D721Med (cell line): ENCODE data around the gene ELOVL1.

Source experiments
- DNase-seq: peaks from one replicate; pipeline ENCODE4 v3.0.0; 2011; ENCODE audit warnings: low spot score; ENCODE audit not compliant: insufficient read length
- FAIRE-seq: peaks from 2 replicates; lab custom pipeline; 2011; peaks lifted over from hg19 to GRCh38; lab: Jason Lieb, UNC
- CTCF ChIP-seq: IDR thresholded peaks from 2 replicates; pipeline ENCODE4 v1.5.1; 2012; ENCODE audit warnings: mild to moderate bottlenecking, control low read depth; ENCODE audit not compliant: insufficient read depth; ENCODE audit errors: missing control alignments

ELOVL1 gene

DNA sequence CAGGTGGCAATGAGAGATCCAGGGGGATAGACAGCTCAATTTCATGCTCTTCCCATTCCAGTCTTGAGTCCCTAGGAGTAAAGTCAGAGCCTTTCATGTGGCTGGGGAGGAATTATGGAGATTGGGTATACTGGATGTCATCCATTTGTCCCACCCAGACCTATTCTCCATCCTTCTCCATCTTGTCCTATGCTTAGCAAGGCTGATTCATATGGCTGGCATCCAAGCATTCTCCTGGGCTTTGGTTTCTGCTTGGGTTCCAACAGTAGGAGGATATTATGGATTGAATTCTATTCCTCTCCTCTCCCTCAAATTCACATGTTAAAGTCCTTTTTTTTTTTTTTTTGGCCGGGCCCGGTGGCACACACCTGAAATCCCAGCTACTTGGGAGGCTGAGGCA, 12.9 kb downstream of the ELOVL1 start:
- no peak for TF ChIP-seq CTCF
- no peak for FAIRE-seq
- no peak for DNase-seq

DNA sequence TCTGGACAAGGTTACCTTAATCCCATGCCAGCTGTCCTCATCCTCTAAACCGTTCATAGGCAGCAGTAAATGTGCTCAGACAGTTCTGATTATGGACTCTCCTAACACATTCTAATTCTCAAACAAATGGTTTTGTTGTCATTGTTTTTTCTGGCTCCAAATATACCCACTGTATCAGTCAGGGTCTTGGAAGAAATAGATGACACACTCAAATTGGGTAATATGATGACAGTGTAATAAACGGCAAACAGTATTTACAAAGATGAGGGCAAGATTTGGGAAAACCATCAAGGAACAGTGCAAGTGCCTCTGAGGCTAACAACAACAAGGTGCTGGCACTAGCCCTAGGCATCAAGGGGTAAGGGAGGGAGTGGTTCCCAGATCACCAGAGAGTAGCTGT, 13.3 kb downstream of the ELOVL1 start:
- FAIRE-seq (no peak), DNase-seq (no peak)
- no peak for TF ChIP-seq CTCF

DNA sequence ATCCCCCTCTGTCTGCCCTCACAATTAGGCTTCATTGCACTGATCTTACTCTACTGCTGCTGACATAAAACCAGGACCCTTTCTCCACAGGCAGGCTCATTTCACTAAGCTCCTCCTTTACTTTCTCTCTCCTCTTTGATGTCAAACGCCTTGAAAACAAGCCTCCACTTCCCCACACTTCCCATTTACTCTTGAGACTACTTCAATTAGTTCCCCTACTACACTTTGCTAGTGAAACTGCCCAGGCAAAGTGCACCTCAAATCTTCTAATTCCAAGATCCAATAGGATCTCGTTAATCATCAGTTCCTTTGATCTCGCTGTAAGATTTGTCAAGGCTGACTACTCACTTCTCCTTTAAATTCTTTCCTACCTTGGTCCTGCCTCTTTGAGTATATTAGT, 14.9 kb downstream of the ELOVL1 start:
- FAIRE-seq = no peak
- TF ChIP-seq CTCF = no peak
- no peak for DNase-seq

DNA sequence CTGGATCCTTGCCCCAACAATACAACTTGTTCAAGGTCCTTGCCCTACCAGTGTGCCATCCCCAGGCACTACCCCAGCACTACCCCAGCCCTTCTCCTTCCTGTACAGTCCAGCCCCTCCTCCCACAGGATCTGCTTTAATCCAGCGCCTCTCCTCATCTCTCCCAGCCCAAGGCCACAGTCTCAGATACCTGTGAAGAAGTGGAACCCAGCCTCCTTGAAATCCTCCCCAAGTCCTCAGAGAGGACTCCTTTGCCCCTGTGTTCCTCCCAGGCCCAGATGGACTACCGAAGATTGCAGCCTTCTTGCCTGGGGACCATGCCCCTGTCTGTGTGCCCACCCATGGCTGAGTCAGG, 15.5 kb downstream of the ELOVL1 start:
- TF ChIP-seq CTCF = no peak
- DNase-seq = no peak
- FAIRE-seq = no peak

DNA sequence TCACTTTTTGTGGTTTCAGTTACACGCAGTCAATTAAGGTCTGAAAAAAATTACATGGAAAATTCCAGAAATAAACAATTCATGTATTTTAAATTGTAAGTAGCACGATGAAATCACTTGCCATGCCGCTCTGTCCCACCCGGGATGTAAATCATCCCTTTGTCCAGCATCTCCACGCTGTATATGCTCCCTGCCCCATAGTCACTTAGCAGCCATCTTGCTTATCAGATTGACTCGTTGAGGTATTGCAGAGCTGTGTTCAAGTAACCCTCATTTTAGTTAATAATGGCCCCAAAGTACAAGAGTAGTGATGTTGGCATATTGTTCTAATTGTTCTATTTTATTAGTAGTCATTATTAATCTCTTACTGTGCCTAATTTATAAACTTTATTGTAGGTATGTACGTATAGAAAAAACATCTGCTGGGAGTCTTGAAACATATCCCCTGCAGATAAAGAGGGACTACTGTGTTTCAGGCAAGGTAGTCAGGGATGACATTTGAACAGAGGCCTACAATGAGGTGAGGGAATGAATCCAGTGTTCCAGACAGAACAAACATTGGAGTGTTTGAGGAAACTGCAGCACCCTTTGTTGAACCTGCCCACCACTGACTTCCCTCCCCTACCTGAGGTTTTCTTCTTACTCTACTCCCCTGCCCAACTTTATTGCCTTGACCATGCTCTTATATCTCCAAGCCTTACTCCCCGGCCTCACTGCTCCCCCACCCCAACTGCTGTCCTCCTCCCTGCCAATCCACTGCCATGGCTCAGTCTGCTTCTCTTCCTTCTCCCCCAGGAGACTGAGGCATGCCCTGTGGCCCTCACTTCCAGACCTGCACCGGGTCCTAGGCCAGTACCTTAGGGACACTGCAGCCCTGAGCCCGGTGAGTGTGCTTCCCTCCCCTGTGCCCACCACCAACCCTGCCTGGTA, 16.1 kb downstream of the ELOVL1 start:
- no peak for DNase-seq
- no peak for FAIRE-seq
- no peak for TF ChIP-seq CTCF

DNA sequence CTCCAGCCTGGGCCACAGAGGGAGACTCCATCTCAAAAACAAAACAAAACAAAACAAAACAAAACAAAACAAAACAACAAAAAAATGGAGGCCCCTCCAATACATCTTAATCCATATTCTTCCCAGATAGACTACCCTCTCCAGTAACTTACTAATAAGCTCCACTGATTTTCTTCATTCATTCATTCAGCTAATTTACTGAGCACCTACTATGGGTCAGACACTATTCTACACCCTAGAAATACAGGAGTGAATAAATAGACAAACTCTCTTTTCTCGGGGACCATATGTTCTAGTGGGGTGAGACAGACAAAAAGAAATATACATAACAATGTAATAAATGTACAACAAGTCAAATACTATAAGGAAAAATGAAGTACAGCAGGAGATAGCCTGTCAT, 16.8 kb downstream of the ELOVL1 start:
- TF ChIP-seq CTCF = no peak
- no peak for FAIRE-seq
- no peak for DNase-seq
